H1 (cell line): ENCODE results near the gene SMIM41. TPM values are rescaled to one million over a fixed set of nuclear protein-coding genes. Genes with fewer than 3 reads are reported as not detected.

ENCODE experiments used
- CTCF ChIA-PET: fragments of 300-600 bp; sonication (Branson Sonifier 250); formaldehyde crosslinking; loops from one replicate; lab custom pipeline; 2021; ENCODE audit not compliant: partially characterized antibody; lab: Charles Lee
- POLR2A ChIA-PET: fragments of 300-600 bp; sonication (Branson Sonifier 250); formaldehyde crosslinking; loops from one replicate; lab custom pipeline; 2021; ENCODE audit warnings: inconsistent platforms; ENCODE audit not compliant: partially characterized antibody; lab: Charles Lee
- DNase-seq, 2 experiments: peaks; one replicate each; pipeline versions ENCODE4 v3.0.0 to v3.0.0-alpha.2; 2010 to 2022; ENCODE audit warnings: low spot score in 2 of 2, low read depth in 1 of 2, mixed read lengths in 1 of 2
- FAIRE-seq: peaks from 2 replicates; lab custom pipeline; 2011; peaks lifted over from hg19 to GRCh38; lab: Jason Lieb, UNC
- H2AFZ ChIP-seq: 2 replicates; pipeline ENCODE4 v1.8.1; 2012; ENCODE audit warnings: low read length, inconsistent platforms
- H2AK5ac ChIP-seq: 2 replicates; pipeline ENCODE4 v1.6.1; 2013; ENCODE audit warnings: low read depth, low read length
- H2BK120ac ChIP-seq: replicated peaks from 2 replicates; pipeline ENCODE3; 2013; ENCODE audit warnings: low read depth, low read length, inconsistent platforms
- H2BK12ac ChIP-seq: 2 replicates; pipeline ENCODE4 v1.6.1; 2013; ENCODE audit warnings: low read depth, low read length
- H2BK15ac ChIP-seq: 2 replicates; pipeline ENCODE4 v1.6.1; 2013; ENCODE audit warnings: low read length
- H2BK20ac ChIP-seq: 2 replicates; pipeline ENCODE4 v1.6.1; 2013; ENCODE audit warnings: low read length
- H2BK5ac ChIP-seq: 2 replicates; pipeline ENCODE4 v1.6.1; 2013; ENCODE audit warnings: low read depth, low read length
- H3K14ac ChIP-seq: 2 replicates; pipeline ENCODE4 v1.6.1; 2013; ENCODE audit warnings: inconsistent platforms; ENCODE audit not compliant: insufficient read length
- H3K18ac ChIP-seq: 2 replicates; pipeline ENCODE4 v1.6.1; 2013; ENCODE audit warnings: low read length; ENCODE audit errors: extremely low read depth
- H3K23ac ChIP-seq: 2 replicates; pipeline ENCODE4 v1.6.1; 2013; ENCODE audit warnings: inconsistent platforms; ENCODE audit not compliant: insufficient read length
- H3K23me2 ChIP-seq: 2 replicates; pipeline ENCODE4 v1.6.1; 2013; ENCODE audit warnings: low read depth, low read length
- H3K27ac ChIP-seq: 2 replicates; pipeline ENCODE4 v1.6.1; 2011; ENCODE audit warnings: low read depth, low read length, inconsistent platforms
- H3K27me3 ChIP-seq, 4 experiments: replicated peaks in 1 of 4; 1 replicate in 1 of 4; 2 replicates in 3 of 4; pipeline versions ENCODE4 v1.6.1 to v1.8.1; 2011 to 2013; ENCODE audit warnings: low read length in 3 of 4, mild to moderate bottlenecking in 3 of 4, inconsistent platforms in 2 of 4, mixed read lengths in 2 of 4, moderate library complexity in 1 of 4; ENCODE audit not compliant: control insufficient read depth in 3 of 4, insufficient read depth in 3 of 4; ENCODE audit errors: extremely low read depth in 1 of 4
- H3K36me3 ChIP-seq, 4 experiments: 2 replicates each; pipeline versions ENCODE4 v1.6.1 to v1.8.1; 2011 to 2013; ENCODE audit warnings: mild to moderate bottlenecking in 4 of 4, low read length in 3 of 4, moderate library complexity in 2 of 4, control low read depth in 1 of 4, inconsistent platforms in 1 of 4; ENCODE audit not compliant: insufficient read depth in 4 of 4, control insufficient read depth in 2 of 4
- H3K4ac ChIP-seq: replicated peaks from 2 replicates; pipeline ENCODE3; 2013; ENCODE audit warnings: low read length, low read depth, mixed read lengths, inconsistent platforms; ENCODE audit not compliant: insufficient read length
- H3K4me1 ChIP-seq, 4 experiments: replicated peaks in 1 of 4; 1 replicate in 1 of 4; 2 replicates in 3 of 4; pipeline versions ENCODE4 v1.6.1 to v1.8.1; 2011 to 2013; ENCODE audit warnings: low read length in 3 of 4, inconsistent platforms in 2 of 4, mixed read lengths in 1 of 4; ENCODE audit not compliant: insufficient read depth in 4 of 4, control insufficient read depth in 3 of 4
- H3K4me2 ChIP-seq, 2 experiments: 2 replicates each; pipeline versions ENCODE4 v1.6.1 to v1.8.1; 2011 to 2013; ENCODE audit warnings: low read depth in 2 of 2, low read length in 2 of 2, control low read depth in 1 of 2, inconsistent platforms in 1 of 2, mild to moderate bottlenecking in 1 of 2; ENCODE audit not compliant: insufficient read depth in 1 of 2
- H3K4me3 ChIP-seq, 4 experiments: fragments of 200-600, 300-600 bp in 1 of 4; sonication (generic), shearing (Covaris generic), sonication (Bioruptor Twin) in 1 of 4; 2 replicates each; pipeline versions ENCODE4 v1.5.1 to v1.8.1; 2011 to 2016; ENCODE audit warnings: low read length in 4 of 4, low read depth in 3 of 4, control low read depth in 2 of 4, inconsistent platforms in 2 of 4, mild to moderate bottlenecking in 2 of 4, mixed read lengths in 1 of 4, moderate library complexity in 1 of 4; ENCODE audit not compliant: insufficient read depth in 2 of 4; ENCODE audit errors: extremely low read depth in 1 of 4
- H3K56ac ChIP-seq: replicated peaks from 2 replicates; pipeline ENCODE3; 2013; ENCODE audit warnings: low read depth, mild to moderate bottlenecking, mixed read lengths, low read length, inconsistent platforms; ENCODE audit not compliant: insufficient read length
- H3K79me1 ChIP-seq: 2 replicates; pipeline ENCODE4 v1.6.1; 2013; ENCODE audit warnings: low read depth, low read length, control low read depth
- H3K79me2 ChIP-seq, 2 experiments: 2 replicates each; pipeline versions ENCODE4 v1.6.1 to v1.8.1; 2012 to 2013; ENCODE audit warnings: low read length in 2 of 2, mild to moderate bottlenecking in 2 of 2, inconsistent platforms in 1 of 2; ENCODE audit not compliant: insufficient read depth in 2 of 2, control insufficient read depth in 1 of 2
- H3K9ac ChIP-seq, 4 experiments: replicated peaks in 1 of 4; 1 replicate in 1 of 4; 2 replicates in 3 of 4; pipeline versions ENCODE4 v1.6.1 to v1.8.1; 2011 to 2013; ENCODE audit warnings: low read depth in 3 of 4, low read length in 3 of 4, control low read depth in 2 of 4, mild to moderate bottlenecking in 2 of 4, moderate library complexity in 2 of 4, inconsistent platforms in 1 of 4; ENCODE audit errors: extremely low read depth in 1 of 4
- H3K9me3 ChIP-seq, 2 experiments: 2 replicates each; pipeline versions ENCODE4 v1.6.1 to v1.8.1; 2012 to 2013; ENCODE audit warnings: mild to moderate bottlenecking in 2 of 2, moderate library complexity in 2 of 2, control low read depth in 1 of 2, inconsistent platforms in 1 of 2, low read depth in 1 of 2, low read length in 1 of 2, mixed read lengths in 1 of 2; ENCODE audit not compliant: insufficient read depth in 2 of 2
- H4K20me1 ChIP-seq, 2 experiments: replicated peaks in 1 of 2; 2 replicates each; pipeline versions ENCODE3 to v1.8.1; 2011 to 2013; ENCODE audit warnings: inconsistent platforms in 2 of 2, low read length in 2 of 2, mild to moderate bottlenecking in 1 of 2; ENCODE audit not compliant: insufficient read depth in 2 of 2, control insufficient read depth in 1 of 2
- H4K5ac ChIP-seq: 2 replicates; pipeline ENCODE4 v1.6.1; 2013; ENCODE audit warnings: low read length, low read depth, mixed read lengths, inconsistent platforms; ENCODE audit not compliant: insufficient read length
- H4K8ac ChIP-seq: 2 replicates; pipeline ENCODE4 v1.8.0; 2013; ENCODE audit warnings: mild to moderate bottlenecking, moderate library complexity, low read length, inconsistent platforms; ENCODE audit not compliant: insufficient read depth; ENCODE audit errors: extremely low read depth
- H4K91ac ChIP-seq: replicated peaks from 2 replicates; pipeline ENCODE3; 2013; ENCODE audit warnings: low read length, mixed read lengths, inconsistent platforms; ENCODE audit not compliant: insufficient read length
- CEBPB ChIP-seq: IDR thresholded peaks from 2 replicates; pipeline ENCODE4 v1.6.1; 2012; ENCODE audit warnings: low read depth, low read length
- GABPA ChIP-seq: IDR thresholded peaks from 2 replicates; pipeline ENCODE4 v1.6.1; 2011; ENCODE audit warnings: mild to moderate bottlenecking, low read length, moderate library complexity, borderline replicate concordance; ENCODE audit not compliant: insufficient read depth
- PHF8 ChIP-seq: fragments of 200-600 bp; sonication (generic); conservative IDR thresholded peaks from 2 replicates; pipeline ENCODE4 v1.7.1; 2012; ENCODE audit warnings: low read depth, mild to moderate bottlenecking, inconsistent platforms, low read length, moderate library complexity
- TAF7 ChIP-seq: optimal IDR thresholded peaks from 2 replicates; pipeline ENCODE3; 2011; ENCODE audit warnings: low read depth, mild to moderate bottlenecking, inconsistent platforms, low read length, moderate library complexity, borderline replicate concordance
- TBP ChIP-seq: IDR thresholded peaks from 2 replicates; pipeline ENCODE4 v1.6.1; 2011; ENCODE audit warnings: low read depth, low read length, improper control_type of control experiment
- WGBS, 2 experiments: shearing (Covaris generic) in 1 of 2; methylation state at CpG; one replicate each; pipeline versions ENCODE4 v1.1.6 to v1.1.7; 2013 to 2015; ENCODE audit warnings: low lambda C conversion rate in 2 of 2, mixed read lengths in 2 of 2, inconsistent platforms in 1 of 2, low coverage in 1 of 2, missing lambda C conversion rate in 1 of 2; ENCODE audit not compliant: insufficient replicate concordance in 2 of 2, insufficient coverage in 1 of 2, insufficient read length in 1 of 2; ENCODE audit errors: extremely low coverage in 1 of 2, missing lambda C conversion rate in 1 of 2; 5-methylcytosine and 5-hydroxymethylcytosine counted together
- polyA plus RNA-seq, 7 experiments: library from polyadenylated mRNA; depleted of rRNA in 3 of 7; stranded (reverse) in 5 of 7; unstranded in 2 of 7; fragments of >200 nt in 5 of 7; fragments of 200-250 nt in 2 of 7; gene quantifications; 1 replicate in 5 of 7; 2 replicates in 1 of 7; 4 replicates in 1 of 7; pipeline versions ENCODE4 v1.2.1 to v1.2.3, GENCODE V29; 2011 to 2013; ENCODE audit warnings: missing spikeins in 2 of 7, mixed read lengths in 2 of 7
- total RNA-seq: library from RNA; stranded (reverse); fragmentation: NEBNext Ultra II Directional; extraction: Animal tissue kit (Norgen Biotek cat#: 25700); gene quantifications from 2 replicates; pipeline ENCODE4 v1.2.1, GENCODE V29; 2021

Gene SMIM41
- total and polyA plus RNA-seq, 2 of the 8 experiments (the other 6 are each of a cell fraction or from before 2014, with no cell fraction given): 0.28 to 0.98 TPM

- Histone ChIP-seq H3K23me2 (no peaks in the 10 kb centered on the region; the same call in 1 of the 2 replicates), H3K14ac (no peak overlapping the region), H4K91ac (no peak overlapping the region), H3K27me3 (peaks cover 0 to 4% (median 2%) of the 10 kb centered on the region in 4 experiments; a peak in 2 of 7 replicates), H3K9me3 (no peaks in the 10 kb centered on the region), H2BK5ac (no peak overlapping the region), H3K56ac (no peak overlapping the region), H3K9ac (no peak overlapping the region), H3K4ac (no peak overlapping the region), H2BK15ac (no peak overlapping the region), H3K18ac (no peak overlapping the region), H2BK120ac (no peak overlapping the region), H4K5ac (no peak overlapping the region), H3K27ac (no peak overlapping the region), H2BK12ac (no peak overlapping the region; the same call in 1 of the 2 replicates), H2AK5ac (no peak overlapping the region), H4K8ac (peak overlapping the region; percentile 43; the same call in 1 of the 2 replicates), H3K4me2 (no peak overlapping the region), H3K79me1 (no peaks in the 10 kb centered on the region), H3K23ac (no peak overlapping the region), H3K4me3 (no peak overlapping the region), H2BK20ac (no peak overlapping the region), H3K79me2 (no peaks in the 10 kb centered on the region), H3K4me1 (0 out of 7 replicates have a peak, but pooled peaks cover 0 to 2% (median under 1%) of the 10 kb centered on the region in 4 experiments), H2AFZ (no peak overlapping the region), H4K20me1 (peaks cover 0 to 2% of the 10 kb centered on the region in 2 experiments), H3K36me3 (no peaks in the 10 kb centered on the region)
- POLR2A ChIA-PET: no interaction called here
- no peak for TF ChIP-seq GABPA
- no peak for TF ChIP-seq TBP
- TF ChIP-seq CEBPB: no peak
- TF ChIP-seq PHF8: no peak
- TF ChIP-seq TAF7: no peak
- WGBS, 2 experiments: 77% methylated on average over 4 of the region's 4 CpGs; no CpG with 5 or more reads in 1 of the 2 experiments
- FAIRE-seq: no peak
- CTCF ChIA-PET: interaction anchor here (0.6 to 5.0 kb wide), 64 partner anchors 9 to 893 kb away, joined by 3 to 108 read pairs (median 5); partner anchors contain the start of genes KRT80, KRT84 and TNS2
- DNase-seq: no peak
These were observed 76.8 kb downstream of the SMIM41 start for GRCh38 chr12:52156311-52156710.
